Nephron (organoid): ENCODE measurements around the gene TEF.
A peak's percentile ranks its signal among the peaks of the same experiment; 100 is the strongest.

Experiments
- H3K27ac Mint-ChIP-seq, 3 experiments: 2 replicates each; pipeline ENCODE4 v1.8.0; 2020; ENCODE audit warnings: mixed read lengths in 3 of 3, mild to moderate bottlenecking in 2 of 3, moderate library complexity in 1 of 3
- H3K27me3 Mint-ChIP-seq: 2 replicates; pipeline ENCODE4 v1.8.0; 2021; ENCODE audit warnings: low read depth, mild to moderate bottlenecking, moderate library complexity, mixed read lengths
- H3K36me3 Mint-ChIP-seq: 2 replicates; pipeline ENCODE4 v1.8.0; 2020; ENCODE audit warnings: low read depth, mixed read lengths
- H3K4me1 Mint-ChIP-seq: 2 replicates; pipeline ENCODE4 v1.8.0; 2020; ENCODE audit warnings: mixed read lengths
- H3K4me3 Mint-ChIP-seq, 3 experiments: 2 replicates each; pipeline ENCODE4 v1.8.0; 2020; ENCODE audit warnings: mild to moderate bottlenecking in 3 of 3, mixed read lengths in 3 of 3, moderate library complexity in 2 of 3
- H3K9me3 Mint-ChIP-seq: 2 replicates; pipeline ENCODE4 v1.8.0; 2020; ENCODE audit warnings: mixed read lengths
- TF ChIP-seq, protein P1 (sequence below), 3 experiments: fragments of 200-600 bp; sonication (generic); IDR thresholded peaks; one replicate each; pipeline ENCODE4 v1.5.0; 2021; ENCODE audit warnings: antibody characterized with exemption in 3 of 3; ENCODE audit not compliant: unreplicated experiment in 3 of 3

TEF gene

DNA sequence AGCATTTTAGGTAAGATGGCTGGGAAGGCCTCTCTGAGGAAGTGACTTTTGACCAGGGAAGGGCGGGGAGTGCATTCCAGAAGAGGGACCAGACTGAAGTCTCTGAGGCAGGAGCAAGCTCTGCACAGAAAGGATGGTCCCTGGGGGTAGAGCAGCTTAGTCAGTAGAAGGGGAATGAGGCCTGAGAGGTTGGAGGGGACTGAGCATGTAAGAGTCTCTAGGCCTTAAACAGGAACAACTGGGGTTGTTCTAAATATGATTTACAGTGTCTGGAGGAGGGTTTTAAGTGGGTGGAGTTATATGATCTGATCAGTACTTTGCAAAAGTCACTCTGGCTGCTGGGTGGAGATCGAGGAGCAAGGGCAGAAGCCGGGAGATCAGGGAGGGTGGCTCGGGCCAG lies 31.7 kb upstream of the TEF start:
- Mint-ChIP-seq H3K4me1 (no peaks in the 10 kb centered on the region), H3K27me3 (no peaks in the 10 kb centered on the region), H3K4me3 (no peak overlapping the region), H3K9me3 (no peaks in the 10 kb centered on the region), H3K27ac (peak overlapping the region in 1 of 3 experiments; percentile 7), H3K36me3 (peaks cover 66% of the 10 kb centered on the region)
- TF ChIP-seq, protein P1, sequence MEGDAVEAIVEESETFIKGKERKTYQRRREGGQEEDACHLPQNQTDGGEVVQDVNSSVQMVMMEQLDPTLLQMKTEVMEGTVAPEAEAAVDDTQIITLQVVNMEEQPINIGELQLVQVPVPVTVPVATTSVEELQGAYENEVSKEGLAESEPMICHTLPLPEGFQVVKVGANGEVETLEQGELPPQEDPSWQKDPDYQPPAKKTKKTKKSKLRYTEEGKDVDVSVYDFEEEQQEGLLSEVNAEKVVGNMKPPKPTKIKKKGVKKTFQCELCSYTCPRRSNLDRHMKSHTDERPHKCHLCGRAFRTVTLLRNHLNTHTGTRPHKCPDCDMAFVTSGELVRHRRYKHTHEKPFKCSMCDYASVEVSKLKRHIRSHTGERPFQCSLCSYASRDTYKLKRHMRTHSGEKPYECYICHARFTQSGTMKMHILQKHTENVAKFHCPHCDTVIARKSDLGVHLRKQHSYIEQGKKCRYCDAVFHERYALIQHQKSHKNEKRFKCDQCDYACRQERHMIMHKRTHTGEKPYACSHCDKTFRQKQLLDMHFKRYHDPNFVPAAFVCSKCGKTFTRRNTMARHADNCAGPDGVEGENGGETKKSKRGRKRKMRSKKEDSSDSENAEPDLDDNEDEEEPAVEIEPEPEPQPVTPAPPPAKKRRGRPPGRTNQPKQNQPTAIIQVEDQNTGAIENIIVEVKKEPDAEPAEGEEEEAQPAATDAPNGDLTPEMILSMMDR (IDR thresholded peaks at IDR 0.05; ENCODE audit: unreplicated experiment in 3 of 3), result no peak

DNA sequence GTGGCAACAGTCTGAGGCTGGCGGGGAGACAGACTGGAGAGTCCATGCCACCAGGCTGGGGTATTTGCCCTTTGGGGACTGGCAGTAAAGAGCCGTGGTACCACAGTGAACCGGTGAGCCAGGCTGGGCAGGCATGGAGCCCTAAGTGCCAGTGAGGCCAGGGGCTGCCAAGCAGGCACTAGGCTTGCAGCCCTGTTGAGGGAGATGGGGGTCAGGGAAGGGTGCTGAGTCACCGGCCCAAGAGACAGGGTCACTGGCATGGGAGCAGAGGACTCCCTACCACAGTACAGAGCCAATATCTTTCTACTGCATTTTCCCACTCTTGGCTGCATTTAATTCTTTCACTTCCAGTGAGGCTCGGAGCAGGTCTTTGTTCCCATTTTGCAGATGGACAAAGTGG lies 30.7 kb upstream of the TEF start:
- no peak overlapping the region for H3K27ac Mint-ChIP-seq
- no peaks in the 10 kb centered on the region for H3K27me3 Mint-ChIP-seq
- H3K36me3 Mint-ChIP-seq, result peaks cover 65% of the 10 kb centered on the region
- H3K9me3 Mint-ChIP-seq, result no peaks in the 10 kb centered on the region
- TF ChIP-seq, protein P1 (IDR thresholded peaks at IDR 0.05; ENCODE audit: unreplicated experiment in 3 of 3), result no peak
- no peak overlapping the region for H3K4me3 Mint-ChIP-seq
- H3K4me1 Mint-ChIP-seq, result no peaks in the 10 kb centered on the region

DNA sequence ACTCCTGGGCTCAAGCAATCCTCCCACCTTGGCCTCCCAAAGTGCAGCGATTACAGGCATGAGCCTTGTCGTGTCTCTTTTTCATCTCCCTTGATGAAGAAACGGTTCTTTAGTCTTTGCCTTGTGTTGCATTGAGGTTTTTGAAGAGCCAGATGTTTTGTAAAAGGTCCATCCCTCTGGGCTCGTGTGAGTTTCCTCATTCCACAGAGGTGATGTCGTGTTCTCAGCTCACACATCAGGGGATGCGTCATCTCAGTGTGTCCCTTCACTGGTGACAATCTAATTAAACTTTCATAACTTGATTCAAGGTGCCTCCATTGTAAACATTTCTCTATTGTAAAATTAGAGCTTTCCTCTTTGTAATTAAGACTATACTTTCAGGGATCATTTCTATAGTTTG lies 29.7 kb upstream of the TEF start:
- TF ChIP-seq, protein P1 (IDR thresholded peaks at IDR 0.05; ENCODE audit: unreplicated experiment in 3 of 3), result no peak
- no peak overlapping the region for H3K27ac Mint-ChIP-seq
- no peak overlapping the region for H3K4me3 Mint-ChIP-seq
- no peaks in the 10 kb centered on the region for H3K9me3 Mint-ChIP-seq
- no peaks in the 10 kb centered on the region for H3K27me3 Mint-ChIP-seq
- H3K4me1 Mint-ChIP-seq, result no peaks in the 10 kb centered on the region
- H3K36me3 Mint-ChIP-seq, result peaks cover 59% of the 10 kb centered on the region

DNA sequence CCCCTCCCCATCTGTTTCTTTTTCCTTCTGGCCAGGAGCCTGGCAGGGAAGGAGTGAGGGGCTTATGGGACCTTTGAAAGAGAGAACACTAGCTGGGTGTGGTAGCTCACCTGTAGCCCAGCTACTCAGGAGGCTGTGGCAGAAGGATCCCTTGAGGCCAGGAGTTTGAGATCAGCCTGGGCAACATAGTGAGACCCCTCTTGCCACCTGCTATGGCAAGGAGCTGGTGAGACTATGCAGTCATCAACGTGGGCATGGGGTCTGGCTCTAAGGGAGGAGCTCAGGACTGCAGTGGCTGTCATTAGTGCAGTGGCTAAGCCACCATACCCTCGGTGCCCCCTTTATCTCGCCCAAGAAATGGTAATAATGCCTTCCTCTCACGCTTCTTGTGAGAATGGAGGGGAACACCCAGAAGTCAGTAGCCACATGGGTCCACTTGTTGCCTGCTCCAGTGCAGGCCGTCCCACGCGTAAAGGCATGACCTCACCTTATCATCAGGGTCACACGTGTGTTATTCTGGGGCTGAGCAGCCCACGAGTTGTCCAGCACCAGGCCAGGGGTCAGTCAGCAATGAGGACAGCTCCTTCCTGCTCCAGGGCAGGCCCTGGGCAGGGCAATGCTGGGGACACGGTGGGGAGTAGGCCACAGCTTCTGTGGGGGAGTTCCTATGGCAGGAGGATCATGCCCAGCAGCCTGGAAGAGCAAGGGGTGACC lies 27.7 kb upstream of the TEF start:
- Mint-ChIP-seq H3K27ac (no peak overlapping the region), H3K4me1 (peaks cover 2% of the 10 kb centered on the region), H3K36me3 (peaks cover 44% of the 10 kb centered on the region), H3K27me3 (no peaks in the 10 kb centered on the region), H3K4me3 (no peak overlapping the region), H3K9me3 (no peaks in the 10 kb centered on the region)
- TF ChIP-seq, protein P1 (IDR thresholded peaks at IDR 0.05; ENCODE audit: unreplicated experiment in 3 of 3), result no peak

DNA sequence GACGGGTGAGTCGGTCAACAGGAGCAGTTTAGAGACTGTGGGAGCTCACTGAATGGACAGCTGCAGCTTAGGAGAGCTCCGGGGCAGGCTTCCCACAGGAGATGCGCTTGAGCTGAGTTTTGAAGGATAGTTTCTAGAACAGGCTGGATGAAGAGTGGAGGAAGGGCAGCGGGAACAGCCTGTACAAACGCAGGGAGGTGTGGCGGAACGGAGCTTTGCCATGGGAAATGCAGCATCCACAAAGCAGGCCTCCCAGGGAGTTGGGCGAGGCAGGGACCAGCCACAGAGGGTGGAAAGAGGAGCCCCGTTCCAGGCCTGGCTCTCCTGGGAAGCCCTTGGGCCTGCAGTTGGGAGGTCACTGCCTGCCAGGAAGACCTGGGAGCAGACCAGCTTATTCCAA lies 26.8 kb upstream of the TEF start:
- Mint-ChIP-seq H3K9me3 (no peaks in the 10 kb centered on the region), H3K36me3 (peaks cover 40% of the 10 kb centered on the region), H3K4me1 (peaks cover 10% of the 10 kb centered on the region), H3K27me3 (no peaks in the 10 kb centered on the region), H3K4me3 (no peak overlapping the region), H3K27ac (no peak overlapping the region)
- TF ChIP-seq, protein P1 (IDR thresholded peaks at IDR 0.05; ENCODE audit: unreplicated experiment in 3 of 3), result no peak

DNA sequence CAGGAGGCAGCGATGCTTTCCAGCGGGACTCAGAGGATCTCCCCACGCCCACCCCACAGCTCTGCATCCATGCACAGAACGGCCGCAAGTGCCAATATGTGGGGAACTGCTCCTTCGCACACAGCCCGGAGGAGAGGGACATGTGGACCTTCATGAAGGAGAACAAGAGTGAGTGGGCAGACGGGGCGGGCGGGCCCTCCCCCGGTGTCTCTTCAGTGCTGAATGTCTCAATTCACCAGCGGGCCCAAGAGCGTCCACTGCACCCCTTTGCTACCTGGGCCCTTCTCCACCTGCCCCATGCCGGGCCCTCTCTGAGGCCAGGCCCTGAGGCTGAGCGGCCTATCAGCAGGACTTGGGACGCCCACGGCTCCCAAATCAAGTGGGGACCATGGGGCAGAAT lies 25.8 kb upstream of the TEF start:
- Mint-ChIP-seq H3K27me3 (no peaks in the 10 kb centered on the region), H3K36me3 (peaks cover 33% of the 10 kb centered on the region), H3K4me1 (peaks cover 12% of the 10 kb centered on the region), H3K9me3 (no peaks in the 10 kb centered on the region), H3K4me3 (no peak overlapping the region), H3K27ac (no peak overlapping the region)
- TF ChIP-seq, protein P1 (IDR thresholded peaks at IDR 0.05; ENCODE audit: unreplicated experiment in 3 of 3), result no peak
